Pericardium fibroblast (primary cell): ENCODE results near the gene HMGB4. TPM values are rescaled to one million over a fixed set of nuclear protein-coding genes. Genes with fewer than 3 reads are reported as not detected.

Experiments
- total RNA-seq: library from RNA; depleted of rRNA; stranded (reverse); fragments of >200 nt; gene quantifications from 2 replicates; pipeline ENCODE4 v1.2.3, GENCODE V29; 2015

Gene HMGB4
- not detected in 2 replicates for total RNA-seq

GRCh38 chr1:33863779-33864178 is at the start of gene HMGB4:
Gene HMGB4, plus strand, starts transcription at chr1:33864079. Its CDS starts 113 bp downstream, at chr1:33864192.

